Peyer's patch (tissue), 4 donors: ENCODE measurements around the gene MGAT5. TPM values are rescaled to one million over a fixed set of nuclear protein-coding genes. Genes with fewer than 3 reads are reported as not detected.

Experiments
- DNase-seq, 3 donors: peaks; one replicate each; pipeline ENCODE4 v3.0.0-alpha.2; 2017 to 2019
- H3K27ac ChIP-seq, 4 donors: fragments of 200-600 bp; sonication (generic); one replicate each; pipeline ENCODE4 v1.5.1; 2016 to 2019
- H3K27me3 ChIP-seq, 2 donors: fragments of 200-600 bp; sonication (generic); one replicate each; pipeline ENCODE4 v1.5.1; 2019
- H3K36me3 ChIP-seq, 3 donors: fragments of 200-600 bp; sonication (generic); one replicate each; pipeline ENCODE4 v1.5.1; 2016 to 2019
- H3K4me1 ChIP-seq, 4 donors: fragments of 200-600 bp; sonication (generic); one replicate each; pipeline ENCODE4 v1.5.1; 2016 to 2019
- H3K4me3 ChIP-seq, 4 donors: fragments of 200-600 bp; sonication (generic); 1 replicate in 3 of 4; 2 replicates in 1 of 4; pipeline ENCODE4 v1.5.1; 2016 to 2019; ENCODE audit warnings: mild to moderate bottlenecking in 1 of 4
- H3K9me3 ChIP-seq, 4 donors: fragments of 200-600 bp; sonication (generic); one replicate each; pipeline ENCODE4 v1.5.1; 2016 to 2019; ENCODE audit warnings: mild to moderate bottlenecking in 1 of 4
- CTCF ChIP-seq, 6 experiments: fragments of 450-650 bp in 4 of 6; fragments of 200-600 bp in 2 of 6; sonication (generic) in 1 of 6; IDR thresholded peaks; one replicate each; pipeline ENCODE4 v1.5.1; 2017 to 2019; ENCODE audit warnings: antibody characterized with exemption in 6 of 6, mild to moderate bottlenecking in 3 of 6, moderate library complexity in 1 of 6
- POLR2A ChIP-seq, 2 donors: fragments of 450-650 bp; IDR thresholded peaks; one replicate each; pipeline ENCODE4 v1.5.1; 2017; ENCODE audit warnings: antibody characterized with exemption in 2 of 2, mild to moderate bottlenecking in 2 of 2, moderate library complexity in 2 of 2
- total RNA-seq, 4 donors: library from RNA; depleted of rRNA; stranded (reverse); fragments of >200 nt; gene quantifications; one replicate each; pipeline ENCODE4 v1.1.0, GENCODE V29; 2016

The MGAT5 gene
- total RNA-seq, 4 donors from 2014 or later, result 106 to 182 (median 117) TPM

- H3K4me3 ChIP-seq, result no peak overlapping the region
- H3K9me3 ChIP-seq, result no peaks in the 10 kb centered on the region
- H3K4me1 ChIP-seq, result no peaks in the 10 kb centered on the region
- H3K27me3 ChIP-seq, result no peaks in the 10 kb centered on the region
- no peak for DNase-seq
- no peaks in the 10 kb centered on the region for H3K36me3 ChIP-seq
- TF ChIP-seq POLR2A (IDR thresholded peaks at IDR 0.05) (no peak), CTCF (IDR thresholded peaks at IDR 0.05) (no peak)
- no peak overlapping the region for H3K27ac ChIP-seq
Observed at GRCh38 chr2:134306521-134306920, 52.6 kb downstream of the MGAT5 start.

DNA sequence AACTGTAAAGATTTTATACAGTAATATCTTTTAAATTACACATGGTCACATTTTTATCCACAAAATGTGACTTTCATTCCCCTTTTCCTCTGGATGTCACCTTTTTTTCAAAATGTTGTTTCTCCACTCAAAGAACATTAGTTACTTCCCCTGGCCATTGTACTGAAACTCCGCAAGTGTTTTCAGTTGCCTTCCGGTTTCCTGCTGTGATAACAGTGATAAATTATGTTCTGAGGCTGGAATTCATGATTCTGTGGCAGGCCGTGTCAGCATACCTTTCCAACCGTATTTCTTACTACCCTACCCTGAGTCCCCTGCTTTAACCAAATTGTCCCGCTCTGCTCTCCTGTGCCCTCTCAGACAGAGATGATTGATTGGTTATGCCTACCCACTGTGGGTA lies 53.5 kb downstream of the MGAT5 start:
- Histone ChIP-seq H3K4me1 (no peaks in the 10 kb centered on the region), H3K27me3 (no peaks in the 10 kb centered on the region), H3K27ac (no peak overlapping the region), H3K36me3 (no peaks in the 10 kb centered on the region), H3K9me3 (no peaks in the 10 kb centered on the region), H3K4me3 (no peak overlapping the region)
- TF ChIP-seq CTCF (IDR thresholded peaks at IDR 0.05) (no peak), POLR2A (IDR thresholded peaks at IDR 0.05) (no peak)
- DNase-seq, result no peak

DNA sequence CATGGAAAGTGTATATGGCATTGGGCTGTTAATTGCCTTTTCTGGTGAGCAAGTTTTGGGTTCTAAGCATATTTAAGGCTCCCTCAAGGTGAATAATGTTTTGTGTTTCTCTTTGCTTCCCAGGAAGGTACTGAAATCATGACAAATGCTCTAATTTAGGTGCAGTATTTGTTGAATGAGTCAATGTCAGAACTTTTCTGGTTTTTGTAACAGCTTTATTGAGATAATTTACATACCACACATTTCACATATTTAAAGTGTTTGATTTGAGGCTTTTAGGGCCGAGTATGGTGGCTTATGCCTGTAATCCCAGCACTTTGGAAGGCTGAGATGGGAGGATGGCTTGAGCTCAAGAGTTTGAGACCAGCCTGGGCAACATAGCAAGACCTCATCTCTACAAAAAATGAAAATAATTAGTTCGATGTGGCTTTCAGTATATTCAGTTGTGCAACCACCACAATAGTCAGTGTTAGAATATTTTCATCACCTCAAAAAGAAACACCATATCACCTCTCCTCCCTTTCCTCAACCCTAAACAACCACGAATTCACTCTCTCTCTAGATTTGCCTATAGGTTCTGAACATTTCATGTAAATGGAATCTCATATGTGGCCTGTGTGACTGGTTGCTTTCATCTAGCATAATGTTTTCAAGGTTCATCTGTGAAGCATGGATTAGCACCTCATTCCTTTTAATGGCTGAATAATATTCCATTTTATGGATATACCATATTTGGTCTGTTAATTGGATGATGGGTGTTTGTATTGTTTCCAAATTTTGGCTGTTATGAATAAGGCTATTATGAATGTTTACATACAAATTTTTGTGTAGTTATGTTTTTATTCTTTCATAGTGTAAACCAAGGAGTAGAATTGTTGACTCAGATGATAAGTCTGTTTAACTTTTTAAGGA lies 54.9 kb downstream of the MGAT5 start:
- Histone ChIP-seq H3K36me3 (no peaks in the 10 kb centered on the region), H3K4me3 (no peak overlapping the region), H3K27me3 (no peaks in the 10 kb centered on the region), H3K9me3 (no peaks in the 10 kb centered on the region), H3K4me1 (peaks cover 0 to 6% (median 1%) of the 10 kb centered on the region in 4 donors), H3K27ac (no peak overlapping the region)
- DNase-seq, result no peak
- TF ChIP-seq POLR2A (IDR thresholded peaks at IDR 0.05) (no peak), CTCF (IDR thresholded peaks at IDR 0.05) (no peak)

- Histone ChIP-seq H3K27me3 (no peaks in the 10 kb centered on the region), H3K9me3 (no peaks in the 10 kb centered on the region), H3K4me1 (peaks cover 0 to 13% (median 4%) of the 10 kb centered on the region in 4 donors), H3K27ac (no peak overlapping the region), H3K36me3 (no peaks in the 10 kb centered on the region), H3K4me3 (no peak overlapping the region)
- no peak for TF ChIP-seq POLR2A (IDR thresholded peaks at IDR 0.05)
- TF ChIP-seq CTCF (IDR thresholded peaks at IDR 0.05), result no peak
- DNase-seq, result no peak
Observed at GRCh38 chr2:134310107-134311079, 56.5 kb downstream of the MGAT5 start.

DNA sequence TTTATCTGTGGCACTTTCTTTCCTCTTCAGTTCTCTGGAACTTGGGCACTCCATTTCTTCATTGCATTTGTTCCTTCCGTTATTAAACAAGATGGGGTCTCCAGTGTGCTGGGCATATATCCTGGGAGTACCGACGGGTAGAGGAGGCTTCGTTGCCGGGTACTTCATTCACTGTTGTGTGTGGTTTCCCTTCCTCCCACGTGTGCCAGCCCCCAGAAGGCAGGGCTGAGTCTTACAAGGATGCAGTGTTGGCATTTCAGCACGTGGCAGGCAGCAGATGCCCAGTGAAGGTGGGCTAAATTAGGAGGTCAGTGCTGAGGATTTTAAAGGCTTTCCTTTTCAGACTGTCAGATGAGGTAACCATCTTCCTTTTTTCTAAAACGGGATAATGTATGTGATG lies 58.6 kb downstream of the MGAT5 start:
- DNase-seq, result no peak
- peaks cover 0 to 15% (median 4%) of the 10 kb centered on the region in 4 donors for H3K4me1 ChIP-seq
- H3K4me3 ChIP-seq, result no peak overlapping the region
- H3K27ac ChIP-seq, result peak overlapping the region in 1 of 4 donors; percentile 10
- H3K36me3 ChIP-seq, result no peaks in the 10 kb centered on the region
- H3K9me3 ChIP-seq, result no peaks in the 10 kb centered on the region
- H3K27me3 ChIP-seq, result no peaks in the 10 kb centered on the region
- no peak for TF ChIP-seq POLR2A (IDR thresholded peaks at IDR 0.05)
- TF ChIP-seq CTCF (IDR thresholded peaks at IDR 0.05), result no peak
